Adrenal gland (tissue), 12 donors: Measurements from ENCODE around the gene CNTNAP2. TPM values are rescaled to one million over a fixed set of nuclear protein-coding genes. Genes with fewer than 3 reads are reported as not detected.

Source experiments
- DNase-seq, 7 donors: peaks; one replicate each; pipeline ENCODE4 v3.0.0-alpha.2; 2019 to 2020
- H3K27ac ChIP-seq, 5 donors: fragments of 200-600 bp; sonication (generic) in 4 of 5; 1 replicate in 3 of 5; 2 replicates in 2 of 5; pipeline versions ENCODE4 v1.5.1 to v1.8.0; 2016 to 2020; ENCODE audit warnings: mild to moderate bottlenecking in 1 of 5
- H3K27me3 ChIP-seq: fragments of 200-600 bp; 2 replicates; pipeline ENCODE4 v1.8.0; 2021
- H3K36me3 ChIP-seq, 2 donors: fragments of 200-600 bp; replicated peaks in 1 of 2; 1 replicate in 1 of 2; 2 replicates in 1 of 2; pipeline versions ENCODE4 v1.5.1 to v1.8.0; 2018 to 2022
- H3K4me1 ChIP-seq, 2 donors: fragments of 200-600 bp; replicated peaks in 1 of 2; 1 replicate in 1 of 2; 2 replicates in 1 of 2; pipeline versions ENCODE4 v1.5.1 to v1.8.0; 2018 to 2021
- H3K4me3 ChIP-seq, 4 donors: fragments of 200-600 bp; sonication (generic) in 3 of 4; one replicate each; pipeline ENCODE4 v1.5.1; 2016 to 2018
- H3K9me3 ChIP-seq, 3 donors: fragments of 200-600 bp; sonication (generic) in 1 of 3; replicated peaks in 1 of 3; 1 replicate in 2 of 3; 2 replicates in 1 of 3; pipeline versions ENCODE4 v1.5.1 to v1.8.0; 2016 to 2021
- POLR2A ChIP-seq, 2 donors: fragments of 450-650 bp; IDR thresholded peaks; one replicate each; pipeline ENCODE4 v1.6.1; 2017; ENCODE audit warnings: antibody characterized with exemption in 2 of 2, mild to moderate bottlenecking in 2 of 2, moderate library complexity in 1 of 2
- WGBS, 4 donors: extraction: QIAGEN DNeasy Blood & Tissue Kit in 2 of 4; methylation state at CpG; one replicate each; pipeline versions ENCODE4 v1.1.5 to v1.1.7; 2013 to 2017; 5-methylcytosine and 5-hydroxymethylcytosine counted together
- intact Hi-C, 2 donors: fragments of 100-400 bp; cut with DNase I; formaldehyde crosslinking; loops; one replicate each; pipeline versions ENCODE4 v1.14.1 to v1.15.0; 2022 to 2023
- polyA plus RNA-seq, 3 donors: library from polyadenylated mRNA; stranded (reverse); fragments of 200-250 nt in 2 of 3; fragments of 350-450 nt in 1 of 3; fragmentation: Illumina TruSeq in 1 of 3; extraction: RNeasy Lipid Tissue Mini Kit (QIAGEN cat#74804) in 1 of 3; gene quantifications; one replicate each; pipeline ENCODE4 v1.2.3, GENCODE V29; 2013 to 2014
- total RNA-seq, 9 donors: library from RNA; depleted of rRNA in 4 of 9; stranded (reverse); fragments of >200 nt in 4 of 9; fragments of 120-200 nt in 1 of 9; fragmentation: NEBNext Ultra II Directional in 1 of 9; extraction: Animal tissue kit (Norgen Biotek cat#: 25700) in 1 of 9; gene quantifications; one replicate each; pipeline versions ENCODE4 v1.1.0 to v1.2.4, GENCODE V29; 2013 to 2023
- TF ChIP-seq, protein P1 (sequence below), 6 experiments: fragments of 450-650 bp in 4 of 6; fragments of 200-600 bp in 2 of 6; sonication (generic) in 1 of 6; IDR thresholded peaks; 1 replicate in 5 of 6; 2 replicates in 1 of 6; pipeline versions ENCODE4 v1.5.1 to v1.8.0; 2016 to 2021; ENCODE audit warnings: antibody characterized with exemption in 6 of 6, mild to moderate bottlenecking in 2 of 6, moderate library complexity in 1 of 6
- donor health status: healthy with polysubstance abuse.
- donor health status: Bipolar disorder and iron deficiency.
- donor health status: DM: yes; HTN: yes; CAD: no.
- donor health status: DM: no; HTN: no; CAD: no.
- donor health status: DM: no; HTN: no; CAD: no.
- donor health status: DM: yes; HTN: yes; CAD: no.

CNTNAP2 gene
- total and polyA plus RNA-seq, 12 donors = 0.14 to 6.3 (median 1.8) TPM; not detected in 2

DNA sequence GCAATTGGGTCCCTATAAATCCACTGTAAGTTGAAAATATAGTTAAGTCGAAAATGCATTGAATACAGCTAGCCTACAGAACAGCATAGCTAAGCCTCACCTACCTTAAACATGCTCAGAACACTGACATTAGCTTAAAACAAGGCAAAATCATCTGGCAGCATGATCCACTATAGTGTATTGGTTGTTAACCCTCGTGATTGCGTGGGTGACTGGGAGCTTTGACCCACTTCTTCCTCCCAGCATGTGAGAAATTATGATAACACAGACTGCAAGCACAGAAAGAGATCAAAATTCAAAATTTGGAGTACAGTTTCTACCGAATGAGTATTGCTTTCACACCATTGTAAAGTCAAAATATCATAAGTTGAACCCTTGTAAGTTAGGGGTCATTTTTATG lies 22.3 kb downstream of the CNTNAP2 start:
- no peaks in the 10 kb centered on the region for H3K36me3 ChIP-seq
- no peak overlapping the region for H3K27ac ChIP-seq
- no peaks in the 10 kb centered on the region for H3K9me3 ChIP-seq
- H3K27me3 ChIP-seq = no peaks in the 10 kb centered on the region
- H3K4me1 ChIP-seq = no peaks in the 10 kb centered on the region
- no peak for DNase-seq
- TF ChIP-seq POLR2A (IDR thresholded peaks at IDR 0.05) = no peak
- TF ChIP-seq, protein P1, sequence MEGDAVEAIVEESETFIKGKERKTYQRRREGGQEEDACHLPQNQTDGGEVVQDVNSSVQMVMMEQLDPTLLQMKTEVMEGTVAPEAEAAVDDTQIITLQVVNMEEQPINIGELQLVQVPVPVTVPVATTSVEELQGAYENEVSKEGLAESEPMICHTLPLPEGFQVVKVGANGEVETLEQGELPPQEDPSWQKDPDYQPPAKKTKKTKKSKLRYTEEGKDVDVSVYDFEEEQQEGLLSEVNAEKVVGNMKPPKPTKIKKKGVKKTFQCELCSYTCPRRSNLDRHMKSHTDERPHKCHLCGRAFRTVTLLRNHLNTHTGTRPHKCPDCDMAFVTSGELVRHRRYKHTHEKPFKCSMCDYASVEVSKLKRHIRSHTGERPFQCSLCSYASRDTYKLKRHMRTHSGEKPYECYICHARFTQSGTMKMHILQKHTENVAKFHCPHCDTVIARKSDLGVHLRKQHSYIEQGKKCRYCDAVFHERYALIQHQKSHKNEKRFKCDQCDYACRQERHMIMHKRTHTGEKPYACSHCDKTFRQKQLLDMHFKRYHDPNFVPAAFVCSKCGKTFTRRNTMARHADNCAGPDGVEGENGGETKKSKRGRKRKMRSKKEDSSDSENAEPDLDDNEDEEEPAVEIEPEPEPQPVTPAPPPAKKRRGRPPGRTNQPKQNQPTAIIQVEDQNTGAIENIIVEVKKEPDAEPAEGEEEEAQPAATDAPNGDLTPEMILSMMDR (IDR thresholded peaks at IDR 0.05) = no peak
- 55 to 75% (median 66%) methylated on average over 4 of the region's 4 CpGs for WGBS, 4 donors
- intact Hi-C loops = no loop called here
- H3K4me3 ChIP-seq = no peak overlapping the region

DNA sequence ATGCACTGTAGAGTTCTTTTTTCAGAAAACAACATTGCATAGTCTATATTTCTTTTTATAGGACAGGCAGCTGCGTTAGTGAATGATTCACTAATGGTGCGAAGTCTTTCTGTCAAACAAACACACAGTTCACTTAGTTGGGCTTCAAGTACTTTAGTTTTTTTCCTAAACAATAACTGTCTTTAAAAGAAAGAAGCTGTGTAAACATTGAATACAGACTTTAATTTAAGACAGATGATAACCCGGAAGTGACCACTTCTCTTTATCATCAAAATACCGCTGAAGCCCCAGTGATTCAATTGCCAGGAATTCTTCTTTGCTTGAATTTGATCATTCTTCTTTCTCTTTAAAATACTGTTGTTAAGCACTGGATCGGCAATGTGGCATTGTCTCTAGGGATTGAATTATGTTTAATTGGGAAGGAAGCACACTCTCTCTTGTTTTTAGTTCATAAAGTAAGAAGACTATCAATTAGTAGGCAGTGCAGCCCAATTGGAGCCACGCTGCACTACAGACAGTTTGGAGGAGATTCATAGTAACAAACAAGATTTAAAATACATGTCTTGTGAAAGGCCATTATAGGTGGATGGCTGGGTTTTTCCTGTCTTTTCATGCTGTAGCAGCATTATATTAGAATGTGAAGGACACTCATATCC lies 30.4 kb downstream of the CNTNAP2 start:
- intact Hi-C loops = no loop called here
- no peak for TF ChIP-seq POLR2A (IDR thresholded peaks at IDR 0.05)
- TF ChIP-seq, protein P1 (IDR thresholded peaks at IDR 0.05) = no peak
- Histone ChIP-seq H3K36me3 (no peaks in the 10 kb centered on the region), H3K4me3 (no peak overlapping the region), H3K27me3 (no peaks in the 10 kb centered on the region), H3K9me3 (no peaks in the 10 kb centered on the region), H3K4me1 (no peaks in the 10 kb centered on the region), H3K27ac (no peak overlapping the region)
- no peak for DNase-seq
- 34 to 46% (median 41%) methylated on average over 6 of the region's 6 CpGs for WGBS, 4 donors

DNA sequence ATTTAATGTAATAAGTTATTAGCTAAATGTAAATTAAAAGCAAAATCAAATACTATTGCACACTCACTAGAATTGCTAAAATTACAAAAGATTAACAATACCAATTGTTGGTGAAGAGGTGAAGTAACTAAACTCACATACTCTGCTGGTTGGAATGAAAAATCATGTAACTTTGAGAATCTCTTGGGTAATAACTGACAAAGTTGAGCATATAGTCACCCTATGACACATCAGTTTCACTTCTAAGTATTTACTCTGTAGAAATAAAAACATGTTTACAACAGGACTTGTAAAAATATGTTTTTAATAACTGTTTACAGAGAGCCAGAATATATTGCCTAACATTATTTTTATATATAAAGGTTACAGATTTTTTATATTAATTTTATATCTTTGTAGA lies 33.6 kb downstream of the CNTNAP2 start:
- Histone ChIP-seq H3K27me3 (no peaks in the 10 kb centered on the region), H3K27ac (no peak overlapping the region), H3K4me1 (no peaks in the 10 kb centered on the region), H3K9me3 (no peaks in the 10 kb centered on the region), H3K36me3 (no peaks in the 10 kb centered on the region), H3K4me3 (no peak overlapping the region)
- no peak for DNase-seq
- intact Hi-C loops = no loop called here
- TF ChIP-seq POLR2A (IDR thresholded peaks at IDR 0.05) = no peak
- TF ChIP-seq, protein P1 (IDR thresholded peaks at IDR 0.05) = no peak

DNA sequence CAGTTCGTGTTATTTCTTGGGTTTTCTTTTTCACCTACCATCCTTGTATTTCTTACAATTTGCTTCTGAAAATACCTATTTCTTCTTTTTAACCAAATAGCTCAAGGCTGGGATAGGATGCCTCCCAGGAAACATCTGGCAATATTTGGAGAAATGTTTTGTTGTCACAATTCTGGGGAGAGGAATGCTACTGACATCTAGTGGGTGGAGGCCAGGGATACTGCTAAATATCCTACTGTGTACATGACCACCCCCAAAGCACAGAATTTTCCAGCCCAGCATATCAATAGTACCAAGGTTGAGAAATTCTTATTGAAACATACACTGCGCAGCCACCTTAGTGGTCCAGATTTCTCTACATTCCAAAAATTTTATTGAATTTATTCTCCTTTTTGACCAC lies 55.5 kb downstream of the CNTNAP2 start:
- H3K27ac ChIP-seq = no peak overlapping the region
- intact Hi-C loops = no loop called here
- no peaks in the 10 kb centered on the region for H3K36me3 ChIP-seq
- no peaks in the 10 kb centered on the region for H3K4me1 ChIP-seq
- H3K27me3 ChIP-seq = no peaks in the 10 kb centered on the region
- 73 to 83% (median 81%) methylated on average over 2 of the region's 2 CpGs for WGBS, 4 donors
- DNase-seq = no peak
- TF ChIP-seq POLR2A (IDR thresholded peaks at IDR 0.05) = no peak
- TF ChIP-seq, protein P1 (IDR thresholded peaks at IDR 0.05) = no peak
- no peaks in the 10 kb centered on the region for H3K9me3 ChIP-seq
- H3K4me3 ChIP-seq = no peak overlapping the region
